ENCODE results near the gene ACVR2A.

DNA sequence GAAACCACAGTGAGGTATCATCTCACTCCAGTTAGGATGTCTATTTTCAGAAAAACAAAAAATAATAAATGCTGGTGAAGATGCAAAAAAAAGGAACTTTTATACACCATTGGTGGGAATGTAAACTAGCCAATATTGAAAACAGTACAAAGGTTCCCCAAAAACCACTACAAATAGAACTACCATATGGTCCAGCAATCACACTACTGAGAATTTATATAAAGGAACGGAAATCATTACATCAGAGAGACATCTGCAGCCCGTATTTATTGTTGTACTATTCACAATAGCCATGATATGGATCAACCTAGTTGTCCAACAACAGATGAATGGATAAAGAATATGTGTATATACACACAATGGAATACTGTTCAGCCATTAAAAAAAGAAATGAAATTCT, 123.7 kb downstream of the ACVR2A start:
- TF ChIP-seq, protein P1, sequence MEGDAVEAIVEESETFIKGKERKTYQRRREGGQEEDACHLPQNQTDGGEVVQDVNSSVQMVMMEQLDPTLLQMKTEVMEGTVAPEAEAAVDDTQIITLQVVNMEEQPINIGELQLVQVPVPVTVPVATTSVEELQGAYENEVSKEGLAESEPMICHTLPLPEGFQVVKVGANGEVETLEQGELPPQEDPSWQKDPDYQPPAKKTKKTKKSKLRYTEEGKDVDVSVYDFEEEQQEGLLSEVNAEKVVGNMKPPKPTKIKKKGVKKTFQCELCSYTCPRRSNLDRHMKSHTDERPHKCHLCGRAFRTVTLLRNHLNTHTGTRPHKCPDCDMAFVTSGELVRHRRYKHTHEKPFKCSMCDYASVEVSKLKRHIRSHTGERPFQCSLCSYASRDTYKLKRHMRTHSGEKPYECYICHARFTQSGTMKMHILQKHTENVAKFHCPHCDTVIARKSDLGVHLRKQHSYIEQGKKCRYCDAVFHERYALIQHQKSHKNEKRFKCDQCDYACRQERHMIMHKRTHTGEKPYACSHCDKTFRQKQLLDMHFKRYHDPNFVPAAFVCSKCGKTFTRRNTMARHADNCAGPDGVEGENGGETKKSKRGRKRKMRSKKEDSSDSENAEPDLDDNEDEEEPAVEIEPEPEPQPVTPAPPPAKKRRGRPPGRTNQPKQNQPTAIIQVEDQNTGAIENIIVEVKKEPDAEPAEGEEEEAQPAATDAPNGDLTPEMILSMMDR (IDR thresholded peaks at IDR 0.05): no peak
- TF ChIP-seq POLR2A (IDR thresholded peaks at IDR 0.05): no peak
